Tibial artery (tissue), 4 donors: Measurements from ENCODE around the gene MPDU1.

Experiments
- DNase-seq, 2 donors: peaks; one replicate each; pipeline ENCODE4 v3.0.0-alpha.2; 2019
- H3K27ac ChIP-seq, 2 donors: fragments of 200-600 bp; sonication (generic) in 1 of 2; 1 replicate in 1 of 2; 2 replicates in 1 of 2; pipeline ENCODE4 v1.5.1; 2018 to 2019; ENCODE audit warnings: mild to moderate bottlenecking in 1 of 2
- H3K27me3 ChIP-seq, 2 donors: fragments of 200-600 bp; sonication (generic) in 1 of 2; one replicate each; pipeline versions ENCODE4 v1.5.1 to v1.6.0; 2016 to 2019
- H3K36me3 ChIP-seq, 3 donors: fragments of 200-600 bp; sonication (generic) in 2 of 3; one replicate each; pipeline ENCODE4 v1.5.1; 2016 to 2019; ENCODE audit warnings: mild to moderate bottlenecking in 2 of 3
- H3K4me1 ChIP-seq, 4 donors: fragments of 200-600 bp; sonication (generic) in 2 of 4; 1 replicate in 3 of 4; 2 replicates in 1 of 4; pipeline ENCODE4 v1.5.1; 2016 to 2019
- H3K4me3 ChIP-seq, 2 donors: fragments of 200-600 bp; sonication (generic) in 1 of 2; 1 replicate in 1 of 2; 2 replicates in 1 of 2; pipeline ENCODE4 v1.5.1; 2018 to 2019; ENCODE audit warnings: mild to moderate bottlenecking in 2 of 2
- H3K9me3 ChIP-seq, 3 donors: fragments of 200-600 bp; sonication (generic) in 1 of 3; one replicate each; pipeline ENCODE4 v1.5.1; 2016 to 2019
- intact Hi-C: fragments of 100-400 bp; cut with DNase I; formaldehyde crosslinking; loops from one replicate; pipeline ENCODE4 v1.15.0; 2023; ENCODE audit warnings: low total_unique reads
- TF ChIP-seq, protein P1 (sequence below), 2 experiments: fragments of 200-600 bp in 1 of 2; fragments of 450-650 bp in 1 of 2; IDR thresholded peaks; one replicate each; pipeline ENCODE4 v1.5.1; 2017 to 2019; ENCODE audit warnings: antibody characterized with exemption in 2 of 2, mild to moderate bottlenecking in 1 of 2, moderate library complexity in 1 of 2

MPDU1 gene

DNA sequence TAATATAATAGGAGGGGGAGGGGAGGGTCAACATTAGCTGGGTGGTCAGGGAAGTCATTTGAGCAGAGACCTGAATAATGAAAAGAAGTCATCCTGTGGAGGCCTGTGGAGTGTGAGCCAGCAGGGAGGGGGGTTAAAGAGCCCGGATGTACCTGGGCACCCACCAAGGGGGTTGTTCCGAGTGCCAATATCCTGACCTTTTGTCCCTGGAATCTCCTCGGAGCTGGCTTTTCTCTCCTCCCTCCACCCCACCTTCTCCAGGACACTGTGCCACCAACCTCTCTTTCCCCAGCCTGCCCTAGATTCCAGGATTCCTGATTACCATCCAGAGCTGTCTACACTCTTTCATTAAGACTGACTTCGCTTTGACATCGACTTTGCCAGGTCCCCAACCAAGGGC is 52.5 kb downstream of the MPDU1 start:
- no peaks in the 10 kb centered on the region for H3K36me3 ChIP-seq
- H3K27me3 ChIP-seq, result peaks cover 0 to 3% of the 10 kb centered on the region in 2 donors
- no peak overlapping the region for H3K27ac ChIP-seq
- no peak overlapping the region for H3K4me3 ChIP-seq
- no peaks in the 10 kb centered on the region for H3K9me3 ChIP-seq
- TF ChIP-seq, protein P1, sequence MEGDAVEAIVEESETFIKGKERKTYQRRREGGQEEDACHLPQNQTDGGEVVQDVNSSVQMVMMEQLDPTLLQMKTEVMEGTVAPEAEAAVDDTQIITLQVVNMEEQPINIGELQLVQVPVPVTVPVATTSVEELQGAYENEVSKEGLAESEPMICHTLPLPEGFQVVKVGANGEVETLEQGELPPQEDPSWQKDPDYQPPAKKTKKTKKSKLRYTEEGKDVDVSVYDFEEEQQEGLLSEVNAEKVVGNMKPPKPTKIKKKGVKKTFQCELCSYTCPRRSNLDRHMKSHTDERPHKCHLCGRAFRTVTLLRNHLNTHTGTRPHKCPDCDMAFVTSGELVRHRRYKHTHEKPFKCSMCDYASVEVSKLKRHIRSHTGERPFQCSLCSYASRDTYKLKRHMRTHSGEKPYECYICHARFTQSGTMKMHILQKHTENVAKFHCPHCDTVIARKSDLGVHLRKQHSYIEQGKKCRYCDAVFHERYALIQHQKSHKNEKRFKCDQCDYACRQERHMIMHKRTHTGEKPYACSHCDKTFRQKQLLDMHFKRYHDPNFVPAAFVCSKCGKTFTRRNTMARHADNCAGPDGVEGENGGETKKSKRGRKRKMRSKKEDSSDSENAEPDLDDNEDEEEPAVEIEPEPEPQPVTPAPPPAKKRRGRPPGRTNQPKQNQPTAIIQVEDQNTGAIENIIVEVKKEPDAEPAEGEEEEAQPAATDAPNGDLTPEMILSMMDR (IDR thresholded peaks at IDR 0.05), result no peak
- intact Hi-C loops, result no loop called here
- H3K4me1 ChIP-seq, result no peaks in the 10 kb centered on the region
- DNase-seq, result no peak
